ENCODE measurements around the gene ITGA1.

Gene ITGA1

GRCh38 chr5:52738095-52738506 is 49.6 kb upstream of the ITGA1 start:
- TF ChIP-seq GLIS1 (tag by site-specific recombination; IDR thresholded peaks at IDR 0.05) (no peak), PRDM6 (tag by site-specific recombination; IDR thresholded peaks at IDR 0.05) (no peak), ZNF501 (tag by site-specific recombination; IDR thresholded peaks at IDR 0.05) (no peak), ZNF266 (tag by site-specific recombination; IDR thresholded peaks at IDR 0.05; ENCODE audit: low read depth) (no peak), ZNF555 (tag by site-specific recombination; conservative IDR thresholded peaks at IDR 0.05) (no peak), ZNF146 (tag by site-specific recombination; IDR thresholded peaks at IDR 0.05) (no peak), ZNF132 (tag by site-specific recombination; IDR thresholded peaks at IDR 0.05; ENCODE audit: borderline replicate concordance) (no peak), ZNF10 (tag by site-specific recombination; IDR thresholded peaks at IDR 0.05) (no peak), ZNF561 (tag by site-specific recombination; IDR thresholded peaks at IDR 0.05; ENCODE audit: borderline replicate concordance) (no peak), ZNF792 (tag by site-specific recombination; IDR thresholded peaks at IDR 0.05) (no peak), ZBTB1 (tag by site-specific recombination; IDR thresholded peaks at IDR 0.05) (no peak), ZNF366 (tag by site-specific recombination; conservative IDR thresholded peaks at IDR 0.05) (no peak), ZBTB48 (tag by site-specific recombination; IDR thresholded peaks at IDR 0.05) (no peak), ZNF239 (tag by site-specific recombination; IDR thresholded peaks at IDR 0.05) (no peak), ZNF530 (tag by site-specific recombination; IDR thresholded peaks at IDR 0.05; ENCODE audit: low read depth) (no peak), ZNF292 (tag by site-specific recombination; IDR thresholded peaks at IDR 0.05; ENCODE audit: borderline replicate concordance, low read depth) (no peak), ZNF211 (tag by site-specific recombination; IDR thresholded peaks at IDR 0.05; ENCODE audit: low read depth) (no peak)
- TF ChIP-seq, protein P1, sequence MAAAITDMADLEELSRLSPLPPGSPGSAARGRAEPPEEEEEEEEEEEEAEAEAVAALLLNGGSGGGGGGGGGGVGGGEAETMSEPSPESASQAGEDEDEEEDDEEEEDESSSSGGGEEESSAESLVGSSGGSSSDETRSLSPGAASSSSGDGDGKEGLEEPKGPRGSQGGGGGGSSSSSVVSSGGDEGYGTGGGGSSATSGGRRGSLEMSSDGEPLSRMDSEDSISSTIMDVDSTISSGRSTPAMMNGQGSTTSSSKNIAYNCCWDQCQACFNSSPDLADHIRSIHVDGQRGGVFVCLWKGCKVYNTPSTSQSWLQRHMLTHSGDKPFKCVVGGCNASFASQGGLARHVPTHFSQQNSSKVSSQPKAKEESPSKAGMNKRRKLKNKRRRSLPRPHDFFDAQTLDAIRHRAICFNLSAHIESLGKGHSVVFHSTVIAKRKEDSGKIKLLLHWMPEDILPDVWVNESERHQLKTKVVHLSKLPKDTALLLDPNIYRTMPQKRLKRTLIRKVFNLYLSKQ (tag by site-specific recombination; IDR thresholded peaks at IDR 0.05; ENCODE audit: borderline replicate concordance), result no peak
- ChIA-PET POLR2A (no interaction called here), CTCF (interaction anchor here (1.3 to 1.4 kb wide), 2 partner anchors 10 to 178 kb away, joined by 3 to 4 read pairs; no protein-coding TSS in a partner anchor)
- Histone ChIP-seq H3K36me3 (ENCODE audit: control insufficient read depth in 2 of 2, insufficient read depth in 1 of 2, low read length in 2 of 2) (no peaks in the 10 kb centered on the region), H3K27ac (ENCODE audit: extremely low read depth, low read depth, low read length) (no peak overlapping the region), H3K4me1 (ENCODE audit: control insufficient read depth, insufficient read depth, low read length) (no peaks in the 10 kb centered on the region), H3K4me3 (ENCODE audit: low read depth, low read length) (no peak overlapping the region), H3K9me3 (ENCODE audit: control insufficient read depth, insufficient read depth, low read depth, low read length) (no peaks in the 10 kb centered on the region)

- TF ChIP-seq, protein P2, sequence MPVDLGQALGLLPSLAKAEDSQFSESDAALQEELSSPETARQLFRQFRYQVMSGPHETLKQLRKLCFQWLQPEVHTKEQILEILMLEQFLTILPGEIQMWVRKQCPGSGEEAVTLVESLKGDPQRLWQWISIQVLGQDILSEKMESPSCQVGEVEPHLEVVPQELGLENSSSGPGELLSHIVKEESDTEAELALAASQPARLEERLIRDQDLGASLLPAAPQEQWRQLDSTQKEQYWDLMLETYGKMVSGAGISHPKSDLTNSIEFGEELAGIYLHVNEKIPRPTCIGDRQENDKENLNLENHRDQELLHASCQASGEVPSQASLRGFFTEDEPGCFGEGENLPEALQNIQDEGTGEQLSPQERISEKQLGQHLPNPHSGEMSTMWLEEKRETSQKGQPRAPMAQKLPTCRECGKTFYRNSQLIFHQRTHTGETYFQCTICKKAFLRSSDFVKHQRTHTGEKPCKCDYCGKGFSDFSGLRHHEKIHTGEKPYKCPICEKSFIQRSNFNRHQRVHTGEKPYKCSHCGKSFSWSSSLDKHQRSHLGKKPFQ (tag by site-specific recombination; IDR thresholded peaks at IDR 0.05), result no peak
- TF ChIP-seq, protein P3, sequence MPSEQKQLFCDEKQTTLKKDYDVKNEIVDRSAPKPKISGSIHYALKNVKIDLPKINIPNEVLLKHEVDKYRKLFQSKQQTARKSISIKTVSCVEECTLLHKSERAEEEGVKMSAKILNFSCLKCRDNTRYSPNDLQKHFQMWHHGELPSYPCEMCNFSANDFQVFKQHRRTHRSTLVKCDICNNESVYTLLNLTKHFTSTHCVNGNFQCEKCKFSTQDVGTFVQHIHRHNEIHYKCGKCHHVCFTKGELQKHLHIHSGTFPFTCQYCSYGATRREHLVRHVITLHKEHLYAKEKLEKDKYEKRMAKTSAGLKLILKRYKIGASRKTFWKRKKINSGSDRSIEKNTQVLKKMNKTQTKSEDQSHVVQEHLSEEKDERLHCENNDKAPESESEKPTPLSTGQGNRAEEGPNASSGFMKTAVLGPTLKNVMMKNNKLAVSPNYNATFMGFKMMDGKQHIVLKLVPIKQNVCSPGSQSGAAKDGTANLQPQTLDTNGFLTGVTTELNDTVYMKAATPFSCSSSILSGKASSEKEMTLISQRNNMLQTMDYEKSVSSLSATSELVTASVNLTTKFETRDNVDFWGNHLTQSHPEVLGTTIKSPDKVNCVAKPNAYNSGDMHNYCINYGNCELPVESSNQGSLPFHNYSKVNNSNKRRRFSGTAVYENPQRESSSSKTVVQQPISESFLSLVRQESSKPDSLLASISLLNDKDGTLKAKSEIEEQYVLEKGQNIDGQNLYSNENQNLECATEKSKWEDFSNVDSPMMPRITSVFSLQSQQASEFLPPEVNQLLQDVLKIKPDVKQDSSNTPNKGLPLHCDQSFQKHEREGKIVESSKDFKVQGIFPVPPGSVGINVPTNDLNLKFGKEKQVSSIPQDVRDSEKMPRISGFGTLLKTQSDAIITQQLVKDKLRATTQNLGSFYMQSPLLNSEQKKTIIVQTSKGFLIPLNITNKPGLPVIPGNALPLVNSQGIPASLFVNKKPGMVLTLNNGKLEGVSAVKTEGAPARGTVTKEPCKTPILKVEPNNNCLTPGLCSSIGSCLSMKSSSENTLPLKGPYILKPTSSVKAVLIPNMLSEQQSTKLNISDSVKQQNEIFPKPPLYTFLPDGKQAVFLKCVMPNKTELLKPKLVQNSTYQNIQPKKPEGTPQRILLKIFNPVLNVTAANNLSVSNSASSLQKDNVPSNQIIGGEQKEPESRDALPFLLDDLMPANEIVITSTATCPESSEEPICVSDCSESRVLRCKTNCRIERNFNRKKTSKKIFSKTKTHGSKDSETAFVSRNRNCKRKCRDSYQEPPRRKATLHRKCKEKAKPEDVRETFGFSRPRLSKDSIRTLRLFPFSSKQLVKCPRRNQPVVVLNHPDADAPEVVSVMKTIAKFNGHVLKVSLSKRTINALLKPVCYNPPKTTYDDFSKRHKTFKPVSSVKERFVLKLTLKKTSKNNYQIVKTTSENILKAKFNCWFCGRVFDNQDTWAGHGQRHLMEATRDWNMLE (tag by site-specific recombination; conservative IDR thresholded peaks at IDR 0.05; ENCODE audit: low read depth), result no peak
- TF ChIP-seq ZNF626 (tag by site-specific recombination; IDR thresholded peaks at IDR 0.05) (no peak), ZNF501 (tag by site-specific recombination; IDR thresholded peaks at IDR 0.05) (no peak), IKZF3 (tag by site-specific recombination; IDR thresholded peaks at IDR 0.05) (no peak), SCRT1 (tag by site-specific recombination; IDR thresholded peaks at IDR 0.05; ENCODE audit: borderline replicate concordance) (no peak), GFI1B (tag by site-specific recombination; IDR thresholded peaks at IDR 0.05) (no peak), ZNF239 (tag by site-specific recombination; IDR thresholded peaks at IDR 0.05) (no peak), ZNF521 (tag by site-specific recombination; IDR thresholded peaks at IDR 0.05) (no peak), ZNF404 (tag by site-specific recombination; IDR thresholded peaks at IDR 0.05) (no peak), ZNF621 (tag by site-specific recombination; IDR thresholded peaks at IDR 0.05) (no peak)
- ChIA-PET POLR2A (no interaction called here), CTCF (interaction anchor here (1.0 kb wide), 1 partner anchor 47 kb away, joined by 4 read pairs; no protein-coding TSS in a partner anchor)
Observed at GRCh38 chr5:52740007-52740406, 47.7 kb upstream of the ITGA1 start.

More at GRCh38 chr5:52740007-52740406, 47.7 kb upstream of the ITGA1 start:
- no peak overlapping the region for H3K4me3 ChIP-seq (ENCODE audit: low read depth, low read length)
- no peaks in the 10 kb centered on the region for H3K9me3 ChIP-seq (ENCODE audit: control insufficient read depth, insufficient read depth, low read depth, low read length)
- no peaks in the 10 kb centered on the region for H3K4me1 ChIP-seq (ENCODE audit: control insufficient read depth, insufficient read depth, low read length)
- no peaks in the 10 kb centered on the region for H3K36me3 ChIP-seq (ENCODE audit: control insufficient read depth in 2 of 2, insufficient read depth in 1 of 2, low read length in 2 of 2)
- no peak overlapping the region for H3K27ac ChIP-seq (ENCODE audit: extremely low read depth, low read depth, low read length)
